NB4 (cell line): Measurements from ENCODE around the gene RSAD1.

Experiments used
- POLR2A ChIP-seq: IDR thresholded peaks from 2 replicates; pipeline ENCODE4 v1.6.1; 2011; ENCODE audit warnings: mild to moderate bottlenecking; ENCODE audit not compliant: insufficient read length; ENCODE audit errors: extremely low read depth
- TF ChIP-seq, protein P1 (sequence below): IDR thresholded peaks from one replicate; pipeline ENCODE4 v1.5.1; 2012; ENCODE audit warnings: low read depth, low read length
- TF ChIP-seq, protein P2 (sequence below): IDR thresholded peaks from 2 replicates; pipeline ENCODE4 v1.6.1; 2011; ENCODE audit warnings: low read depth, low read length

DNA sequence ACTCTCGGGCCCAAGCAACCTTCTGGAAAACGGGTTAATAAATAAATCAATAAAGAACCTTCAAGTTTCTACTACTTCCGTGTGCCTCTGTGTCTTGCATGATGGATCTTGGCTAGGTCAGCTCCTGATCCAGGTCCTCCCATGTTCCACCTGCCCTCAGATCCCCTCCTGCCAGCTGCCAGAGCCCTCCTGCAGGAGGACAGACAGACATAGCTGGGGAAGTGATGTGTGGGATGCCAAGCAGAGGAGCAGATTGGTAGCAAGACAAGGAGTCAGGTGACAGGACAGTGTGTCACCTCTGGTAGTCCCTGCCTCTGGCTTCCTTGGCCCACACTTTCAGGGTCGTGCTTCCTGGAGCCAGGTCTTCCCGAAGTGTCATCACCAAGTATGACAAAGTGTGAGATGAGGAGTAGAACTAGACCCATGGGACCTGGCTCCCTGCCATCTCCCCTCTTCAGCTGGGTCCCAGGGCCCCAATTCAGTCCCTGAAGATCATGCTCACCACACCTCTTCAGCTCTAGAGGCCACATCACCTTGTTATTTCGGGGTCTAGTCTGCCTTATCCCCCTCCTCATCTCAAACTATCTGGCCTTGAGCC, 52.9 kb downstream of the RSAD1 start:
- TF ChIP-seq POLR2A = no peak
- TF ChIP-seq, protein P1, sequence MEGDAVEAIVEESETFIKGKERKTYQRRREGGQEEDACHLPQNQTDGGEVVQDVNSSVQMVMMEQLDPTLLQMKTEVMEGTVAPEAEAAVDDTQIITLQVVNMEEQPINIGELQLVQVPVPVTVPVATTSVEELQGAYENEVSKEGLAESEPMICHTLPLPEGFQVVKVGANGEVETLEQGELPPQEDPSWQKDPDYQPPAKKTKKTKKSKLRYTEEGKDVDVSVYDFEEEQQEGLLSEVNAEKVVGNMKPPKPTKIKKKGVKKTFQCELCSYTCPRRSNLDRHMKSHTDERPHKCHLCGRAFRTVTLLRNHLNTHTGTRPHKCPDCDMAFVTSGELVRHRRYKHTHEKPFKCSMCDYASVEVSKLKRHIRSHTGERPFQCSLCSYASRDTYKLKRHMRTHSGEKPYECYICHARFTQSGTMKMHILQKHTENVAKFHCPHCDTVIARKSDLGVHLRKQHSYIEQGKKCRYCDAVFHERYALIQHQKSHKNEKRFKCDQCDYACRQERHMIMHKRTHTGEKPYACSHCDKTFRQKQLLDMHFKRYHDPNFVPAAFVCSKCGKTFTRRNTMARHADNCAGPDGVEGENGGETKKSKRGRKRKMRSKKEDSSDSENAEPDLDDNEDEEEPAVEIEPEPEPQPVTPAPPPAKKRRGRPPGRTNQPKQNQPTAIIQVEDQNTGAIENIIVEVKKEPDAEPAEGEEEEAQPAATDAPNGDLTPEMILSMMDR = no peak
- TF ChIP-seq, protein P2, sequence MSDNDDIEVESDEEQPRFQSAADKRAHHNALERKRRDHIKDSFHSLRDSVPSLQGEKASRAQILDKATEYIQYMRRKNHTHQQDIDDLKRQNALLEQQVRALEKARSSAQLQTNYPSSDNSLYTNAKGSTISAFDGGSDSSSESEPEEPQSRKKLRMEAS = no peak
